Activated CD4-positive, alpha-beta T cell treated with anti-CD3 and anti-CD28 coated beads, Interleukin-2, amount 50 U/mL, for 48 hours (primary cell): ENCODE results near the gene EIF4G3.
"Not testable (repeated sequence)": the region's sequence is repeated elsewhere in the genome, so short reads cannot be mapped to it uniquely, and the experiment has no call there.

Source experiments
- DNase-seq, 2 experiments: peaks; one replicate each; pipeline ENCODE4 v3.0.0-alpha.2; 2020

EIF4G3 gene

DNA sequence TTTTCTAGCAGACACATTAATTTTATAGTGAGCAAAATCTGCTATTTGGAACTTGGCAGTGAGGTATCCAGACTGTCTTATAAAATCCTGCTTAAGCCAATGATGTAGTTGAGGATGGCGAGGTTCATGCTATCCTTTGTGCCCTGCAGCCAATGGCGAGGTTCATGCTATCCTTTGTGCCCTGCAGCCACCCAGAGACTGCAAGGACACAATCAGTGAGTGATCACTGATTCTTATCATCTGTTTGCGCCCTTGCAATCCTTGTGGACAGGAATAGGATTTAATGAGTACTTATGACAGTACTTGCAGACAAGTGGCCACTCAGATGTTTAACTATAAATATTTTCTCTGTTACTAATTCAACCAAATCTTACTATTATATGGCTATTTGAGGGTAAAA is 112.6 kb downstream of the EIF4G3 start:
- DNase-seq: no peak

DNA sequence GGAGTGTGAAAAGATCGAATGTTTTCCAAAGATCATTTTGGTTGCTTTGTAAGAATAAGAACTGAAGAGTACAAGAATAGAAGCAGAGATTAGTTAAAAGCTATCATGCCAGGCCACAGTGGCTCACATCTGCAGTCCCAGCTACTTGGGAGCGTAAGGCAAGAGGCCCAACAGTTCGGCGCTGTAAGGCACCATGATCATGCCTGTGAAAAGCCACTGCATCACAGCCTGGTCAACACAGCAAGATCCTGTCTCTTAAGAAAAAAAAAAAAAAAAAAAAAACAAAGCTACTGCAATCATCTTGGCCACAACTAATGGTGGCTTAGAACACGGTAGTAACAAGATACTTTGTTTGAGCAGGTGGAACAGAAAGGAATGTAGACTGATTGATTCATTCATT is 116.2 kb downstream of the EIF4G3 start:
- DNase-seq: no peak

DNA sequence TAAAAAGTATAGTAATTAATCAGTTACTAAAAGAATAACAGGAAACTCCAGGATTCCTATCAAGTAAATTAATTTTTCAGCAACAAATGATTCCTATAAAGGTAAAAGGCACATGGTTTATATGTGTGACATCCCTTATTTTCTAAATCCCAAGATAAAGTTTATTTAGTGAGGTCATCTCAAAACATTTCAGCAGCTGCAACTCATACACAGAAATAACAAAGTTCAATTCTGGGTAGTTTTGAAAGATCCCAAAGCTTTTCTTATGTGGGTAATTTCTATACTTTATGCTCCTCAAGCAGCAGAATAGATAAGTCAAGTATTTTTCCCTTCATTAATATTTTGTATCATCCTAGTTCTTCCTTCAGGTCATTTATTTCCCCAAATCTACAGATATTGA is 117.7 kb downstream of the EIF4G3 start:
- no peak for DNase-seq

DNA sequence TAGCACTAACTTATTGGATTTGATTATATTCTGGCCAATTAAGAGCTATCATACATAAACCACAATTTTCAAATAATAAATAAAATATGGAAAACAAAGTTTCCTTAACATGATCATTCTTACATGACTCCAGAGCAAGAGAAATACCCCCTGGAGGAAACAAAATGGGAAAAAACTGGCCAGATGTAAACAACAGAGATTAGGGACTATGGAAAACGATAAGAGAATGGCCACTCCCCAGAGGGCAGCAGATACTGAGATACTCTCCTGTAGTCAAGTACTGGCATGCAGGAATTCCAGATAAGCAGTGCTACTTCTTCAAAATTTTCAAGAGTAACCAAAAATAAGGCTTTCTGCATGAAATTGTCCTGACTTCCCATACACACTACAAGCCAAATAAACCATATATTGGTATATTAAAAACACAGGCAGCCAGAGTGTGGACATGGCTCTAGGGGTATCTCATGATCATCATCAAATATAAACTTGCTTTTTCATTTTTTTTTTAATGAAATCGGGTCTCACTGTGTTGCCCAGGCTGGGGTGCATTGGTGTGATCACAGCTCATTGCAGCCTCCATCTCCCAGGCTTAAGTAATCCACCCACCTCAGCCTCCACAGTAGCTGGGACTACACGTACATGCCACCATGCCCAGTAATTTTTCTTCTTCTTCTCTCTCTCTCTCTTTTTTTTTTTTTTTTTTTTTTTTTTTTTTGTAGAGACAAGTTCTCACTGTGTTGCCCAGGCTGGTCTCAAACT is 118.5 kb downstream of the EIF4G3 start:
- no peak for DNase-seq

DNA sequence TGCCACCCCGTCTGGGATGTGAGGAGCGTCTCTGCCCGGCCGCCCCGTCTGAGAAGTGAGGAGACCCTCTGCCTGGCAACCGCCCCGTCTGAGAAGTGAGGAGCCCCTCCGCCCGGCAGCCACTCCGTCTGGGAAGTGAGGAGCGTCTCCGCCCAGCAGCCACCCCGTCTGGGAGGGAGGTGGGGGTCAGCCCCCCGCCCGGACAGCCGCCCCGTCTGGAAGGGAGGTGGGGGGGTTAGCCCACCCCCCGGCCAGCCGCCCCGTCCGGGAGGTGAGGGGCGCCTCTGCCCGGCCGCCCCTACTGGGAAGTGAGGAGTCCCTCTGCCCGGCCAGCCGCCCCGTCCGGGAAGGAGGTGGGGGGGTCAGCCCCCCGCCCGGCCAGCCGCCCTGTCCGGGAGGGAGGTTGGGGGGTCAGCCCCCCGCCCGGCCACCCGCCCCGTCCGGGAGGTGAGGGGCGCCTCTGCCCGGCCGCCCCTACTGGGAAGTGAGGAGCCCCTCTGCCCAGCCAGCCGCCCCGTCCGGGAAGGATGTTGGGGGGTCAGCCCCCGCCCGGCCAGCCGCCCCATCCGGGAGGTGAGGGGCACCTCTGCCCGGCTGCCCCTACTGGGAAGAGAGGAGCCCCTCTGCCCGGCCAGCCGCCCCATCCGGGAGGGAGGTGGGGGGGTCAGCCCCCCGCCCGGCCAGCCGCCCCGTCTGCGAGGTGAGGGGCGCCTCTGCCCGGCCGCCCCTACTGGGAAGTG is 123.3 kb downstream of the EIF4G3 start:
- not testable (repeated sequence) for DNase-seq

DNA sequence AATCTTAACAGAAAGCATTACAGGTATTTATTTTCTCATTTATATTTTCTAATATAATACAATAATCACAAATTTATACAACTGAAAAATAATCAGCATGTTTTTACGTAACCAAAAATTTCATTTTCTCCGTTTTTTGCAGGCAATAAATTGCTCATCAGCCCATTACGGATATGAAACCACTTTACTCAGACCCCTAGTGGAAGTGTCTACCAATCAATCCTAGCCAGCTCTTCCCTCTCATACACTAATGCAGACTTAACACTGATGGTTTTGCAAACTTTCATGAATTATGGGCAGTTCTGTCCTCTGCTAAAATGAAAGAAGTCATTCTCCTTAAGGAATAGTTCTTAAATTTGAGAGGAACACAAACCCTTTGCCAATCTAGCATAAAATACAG is 124.7 kb downstream of the EIF4G3 start:
- no peak for DNase-seq

DNA sequence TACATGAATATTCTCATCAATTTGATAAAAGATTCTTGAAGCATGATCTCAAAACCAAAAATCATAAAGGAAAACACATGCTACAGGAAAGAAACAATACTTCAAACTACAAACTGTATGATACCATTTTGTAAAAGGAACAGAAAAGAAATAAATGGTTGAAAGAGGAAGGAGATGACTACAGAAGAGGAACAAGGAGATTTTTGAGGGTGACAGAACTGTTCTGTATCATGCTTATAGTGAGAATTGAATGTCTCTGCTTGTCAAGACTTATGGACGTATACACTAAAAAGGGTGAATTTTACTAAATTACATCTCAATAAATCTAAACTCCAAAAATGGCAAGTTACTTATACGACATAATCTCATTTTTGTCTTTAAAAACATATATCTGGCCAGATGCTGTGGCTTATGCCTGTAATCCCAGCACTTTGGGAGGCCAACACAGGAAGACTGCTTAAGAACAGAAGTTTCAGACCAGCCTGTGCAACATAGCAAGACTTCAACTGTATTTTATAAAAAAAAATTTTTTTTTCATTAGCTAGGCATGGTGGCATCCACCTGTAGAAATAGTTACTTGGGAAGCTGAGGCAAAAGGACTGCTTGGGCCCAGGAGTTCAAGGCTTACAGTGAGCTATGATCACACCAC is 125.4 kb downstream of the EIF4G3 start:
- no peak for DNase-seq

DNA sequence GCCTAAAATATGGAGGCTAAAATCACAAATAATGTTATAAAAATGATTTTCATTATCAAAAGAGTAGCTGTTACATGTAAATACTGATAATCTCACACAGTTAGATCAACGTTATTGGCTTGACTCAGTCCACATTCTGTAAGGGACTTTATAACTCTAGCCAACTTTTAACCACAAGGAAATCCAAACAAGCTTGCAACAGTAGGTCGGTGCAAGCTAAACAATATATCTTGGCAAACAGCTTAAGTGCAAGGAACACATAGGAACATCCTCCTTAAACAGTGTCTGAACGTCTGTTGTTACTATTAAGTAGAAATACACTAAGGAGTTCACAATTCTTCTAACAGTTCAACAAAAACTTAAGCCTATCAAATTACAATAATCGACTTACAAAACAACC is 126.7 kb downstream of the EIF4G3 start:
- no peak for DNase-seq

DNA sequence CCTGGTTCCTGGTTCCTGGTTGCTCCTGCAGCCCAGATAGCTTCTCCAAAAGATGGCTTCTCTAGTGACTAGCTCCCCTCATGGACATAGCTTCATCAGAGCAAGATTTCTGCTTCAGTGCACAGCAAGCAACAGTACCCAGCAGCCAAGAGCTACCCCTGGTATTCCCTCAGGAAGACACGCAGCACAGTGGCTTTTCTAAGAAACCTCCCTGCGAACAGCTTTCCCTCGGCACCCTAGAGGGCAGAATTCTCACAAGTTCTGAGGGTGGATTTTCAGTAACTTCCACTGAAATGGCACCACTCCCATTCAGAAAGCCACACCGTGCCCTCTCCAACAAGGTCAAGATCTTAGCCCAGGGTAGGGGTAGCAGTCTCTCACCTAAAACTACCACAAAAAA is 128.2 kb downstream of the EIF4G3 start:
- no peak for DNase-seq

DNA sequence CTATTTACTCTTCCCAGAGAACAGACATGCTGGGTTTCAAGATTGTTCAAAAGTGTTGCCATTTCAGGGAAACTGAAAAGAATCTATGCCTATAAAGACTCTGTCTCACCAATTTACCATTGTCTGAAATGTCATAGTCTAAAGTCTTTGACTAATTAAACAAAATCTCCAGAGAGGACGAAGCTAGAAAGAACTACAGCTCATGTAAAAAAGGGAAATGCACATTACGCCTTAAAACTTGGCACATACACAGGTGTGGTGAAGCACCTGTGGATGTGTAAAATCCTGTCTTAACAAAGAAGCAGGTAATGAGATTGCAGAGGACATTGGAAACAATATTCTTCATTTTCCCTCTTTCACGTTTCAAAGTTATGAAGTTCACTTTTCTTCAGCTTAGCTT is 130.6 kb downstream of the EIF4G3 start:
- no peak for DNase-seq

DNA sequence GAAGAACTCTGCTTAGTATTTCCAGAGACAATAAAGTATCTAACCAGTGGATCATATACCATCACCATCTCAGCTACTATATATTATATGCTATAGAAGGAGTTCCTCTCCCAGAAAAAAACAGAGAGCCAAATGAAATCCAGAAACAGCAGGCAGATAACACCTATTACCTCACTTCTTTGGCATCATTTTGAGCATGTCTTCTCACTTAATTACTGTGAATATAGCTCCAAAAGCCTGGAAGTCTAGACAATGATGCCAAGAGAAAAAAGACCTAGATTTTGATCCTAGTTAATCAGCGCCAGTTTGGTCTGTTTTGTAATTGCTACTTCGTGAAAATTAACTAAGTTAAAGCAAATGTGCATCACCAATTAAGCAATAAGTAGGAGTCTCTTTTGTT is 131.3 kb downstream of the EIF4G3 start:
- DNase-seq: no peak

DNA sequence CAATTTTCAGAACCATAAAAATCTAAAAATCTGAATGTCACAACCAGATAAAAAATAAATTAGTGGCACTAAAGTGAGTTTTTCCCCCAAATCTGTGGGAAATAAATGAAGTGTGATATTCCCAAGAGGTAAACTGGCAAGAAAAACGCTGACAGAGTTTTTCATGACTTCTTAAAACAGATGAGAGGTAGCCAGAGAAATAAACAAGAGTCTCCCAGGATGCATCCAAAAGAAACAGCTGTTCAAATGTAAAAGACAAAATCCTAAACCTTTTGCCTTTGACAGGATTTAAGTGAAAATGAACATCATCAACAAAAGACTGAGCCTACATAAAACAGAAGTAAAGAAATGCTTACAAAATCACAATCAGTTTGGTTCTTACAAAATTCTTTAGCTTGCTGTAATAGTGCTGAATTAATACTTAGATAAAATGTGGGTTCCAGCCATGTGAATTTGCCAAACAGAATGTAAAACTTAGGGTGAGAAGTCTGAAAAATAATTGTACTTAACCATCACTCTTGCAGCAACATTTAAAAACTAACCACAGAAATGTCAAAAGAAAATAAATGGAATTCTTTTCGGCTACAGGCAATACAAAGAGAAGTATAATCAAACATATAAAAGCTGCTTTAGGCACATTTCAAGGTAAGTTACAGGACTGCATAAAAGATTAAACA is 133.6 kb downstream of the EIF4G3 start:
- no peak for DNase-seq

DNA sequence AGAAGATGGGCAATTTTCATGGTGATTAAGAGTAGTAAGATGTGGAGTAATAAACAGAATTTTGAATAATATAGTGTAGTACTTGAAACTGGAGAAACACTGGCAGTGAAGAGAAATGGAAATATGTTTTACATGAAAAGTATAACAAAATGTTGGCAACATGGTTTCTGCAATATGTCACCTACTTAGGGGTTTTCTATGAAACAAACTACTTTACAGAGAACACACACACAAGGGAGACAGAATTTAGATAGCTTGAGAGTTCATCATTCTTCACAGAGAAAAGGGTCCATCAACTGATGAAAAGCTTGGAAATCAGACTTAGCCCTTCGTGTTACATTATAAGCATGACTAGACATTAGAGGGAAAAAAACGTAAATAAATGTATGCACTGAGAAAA is 135.2 kb downstream of the EIF4G3 start:
- no peak for DNase-seq

DNA sequence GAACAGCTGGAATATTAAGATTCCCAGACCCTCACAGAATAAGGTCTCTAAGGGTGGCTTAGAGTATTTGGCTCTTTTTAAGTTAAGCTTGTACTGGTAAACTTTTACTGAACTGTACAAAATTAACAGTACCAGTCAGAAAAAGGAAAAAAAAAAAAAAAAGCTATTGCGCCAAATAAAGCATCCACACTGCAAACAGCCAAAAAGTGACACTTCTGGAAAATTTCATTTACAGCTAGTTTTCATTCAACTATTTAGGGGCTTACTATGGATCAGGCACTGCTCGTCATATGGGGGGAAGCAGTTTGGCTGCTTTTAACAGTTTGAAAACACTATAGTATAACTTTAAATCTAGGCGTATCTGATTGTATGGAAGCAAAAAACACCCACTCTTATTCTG is 139.6 kb downstream of the EIF4G3 start:
- no peak for DNase-seq

DNA sequence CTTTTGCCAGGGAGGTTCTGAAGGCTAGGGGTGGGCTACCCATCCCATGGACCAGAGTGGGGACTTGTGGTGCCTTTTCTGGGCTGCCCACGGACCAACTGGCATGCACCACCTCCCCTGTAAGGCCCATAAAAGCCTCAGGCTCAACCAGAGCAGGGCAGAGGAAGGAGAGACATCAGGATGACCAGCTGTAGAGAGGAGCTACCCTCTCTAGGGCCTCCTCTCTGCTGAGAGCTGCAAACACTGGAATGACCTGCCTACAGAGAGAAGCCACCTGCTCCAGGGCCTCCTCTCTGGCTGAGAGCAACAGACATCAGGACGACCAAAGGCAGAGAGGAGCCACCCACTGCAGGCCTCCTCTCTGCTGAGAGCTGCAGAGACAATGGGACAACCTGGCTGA is 140.9 kb downstream of the EIF4G3 start:
- no peak for DNase-seq

DNA sequence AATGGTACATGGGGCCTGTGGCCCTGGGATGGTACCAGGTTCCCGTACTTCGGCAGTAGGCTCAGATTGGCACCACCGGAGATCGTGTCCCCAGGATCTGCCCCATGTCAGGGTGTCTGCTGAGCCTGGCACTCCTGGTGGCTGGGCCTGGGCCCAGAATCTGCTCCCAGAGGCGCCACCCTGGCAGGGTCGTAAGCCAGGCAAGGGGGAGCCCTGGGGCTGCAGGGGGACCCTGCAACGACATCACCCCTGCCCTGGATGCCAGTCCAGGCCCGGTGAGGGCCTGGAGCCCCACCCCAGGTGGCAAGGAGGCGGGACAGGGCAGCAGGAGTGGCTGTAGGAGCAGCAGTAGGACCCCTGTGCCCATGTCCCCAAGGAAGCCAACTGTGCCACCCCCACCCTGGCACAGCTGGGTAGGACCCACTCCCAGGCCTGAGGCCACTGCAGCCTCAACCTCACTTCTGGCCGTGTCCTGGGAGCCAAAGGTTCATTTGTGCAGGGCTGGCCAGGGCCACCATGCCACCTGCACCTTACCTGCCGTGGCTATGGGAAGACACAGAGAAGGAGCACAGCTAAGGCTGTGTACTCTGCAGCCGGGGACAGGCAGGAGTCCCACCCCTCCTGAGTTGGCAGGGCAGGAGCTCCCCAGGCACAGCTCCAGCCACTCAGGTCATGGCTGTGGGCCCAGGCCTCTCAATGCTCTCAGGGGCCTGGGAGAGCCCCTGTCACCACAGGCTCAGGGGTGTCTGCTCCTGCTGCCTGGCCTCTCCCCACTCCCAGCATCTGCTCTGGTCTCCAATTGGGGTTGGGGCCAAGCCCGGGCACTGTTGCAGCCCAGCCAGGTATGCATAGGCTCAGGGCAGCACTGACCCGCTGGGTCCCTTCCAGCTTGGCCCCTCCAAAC is 141.7 kb downstream of the EIF4G3 start:
- DNase-seq: no peak

DNA sequence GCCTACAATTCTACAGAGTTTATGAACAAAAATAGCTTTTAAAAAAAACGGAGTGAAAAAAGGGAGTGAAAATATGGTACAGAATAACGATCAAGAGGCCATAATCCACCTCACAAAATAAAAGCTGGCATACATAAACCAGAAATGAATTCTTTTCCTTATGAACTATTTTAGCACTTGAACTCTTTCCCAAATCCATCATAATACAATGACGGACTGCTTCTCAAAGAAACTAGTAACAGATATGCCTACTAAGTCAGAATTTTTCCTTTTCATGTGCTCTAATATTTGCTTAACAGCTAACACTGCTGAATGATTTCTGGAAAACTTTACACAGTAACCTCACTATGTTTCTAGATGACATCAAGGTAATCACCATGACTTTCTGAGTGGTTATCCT is 144.0 kb downstream of the EIF4G3 start:
- no peak for DNase-seq

DNA sequence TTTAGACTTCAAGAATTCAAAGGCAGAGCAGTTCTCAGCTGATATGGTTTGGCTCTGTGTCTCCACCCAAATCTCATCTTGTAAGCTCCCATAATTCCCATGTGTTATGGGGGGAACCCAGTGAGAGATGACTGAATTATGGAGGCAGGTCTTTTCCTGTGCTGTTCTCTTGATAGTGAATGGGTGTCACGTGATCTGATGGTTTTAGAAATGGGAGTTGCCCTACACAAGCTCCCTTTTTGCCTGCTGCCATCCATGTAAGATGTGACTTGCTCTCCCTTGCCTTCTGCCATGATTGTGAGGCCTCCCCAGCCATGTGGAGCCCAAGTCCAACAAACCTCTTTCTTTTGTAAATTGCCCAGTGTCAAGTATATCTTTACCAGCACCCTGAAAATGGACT is 146.5 kb downstream of the EIF4G3 start:
- DNase-seq: no peak

DNA sequence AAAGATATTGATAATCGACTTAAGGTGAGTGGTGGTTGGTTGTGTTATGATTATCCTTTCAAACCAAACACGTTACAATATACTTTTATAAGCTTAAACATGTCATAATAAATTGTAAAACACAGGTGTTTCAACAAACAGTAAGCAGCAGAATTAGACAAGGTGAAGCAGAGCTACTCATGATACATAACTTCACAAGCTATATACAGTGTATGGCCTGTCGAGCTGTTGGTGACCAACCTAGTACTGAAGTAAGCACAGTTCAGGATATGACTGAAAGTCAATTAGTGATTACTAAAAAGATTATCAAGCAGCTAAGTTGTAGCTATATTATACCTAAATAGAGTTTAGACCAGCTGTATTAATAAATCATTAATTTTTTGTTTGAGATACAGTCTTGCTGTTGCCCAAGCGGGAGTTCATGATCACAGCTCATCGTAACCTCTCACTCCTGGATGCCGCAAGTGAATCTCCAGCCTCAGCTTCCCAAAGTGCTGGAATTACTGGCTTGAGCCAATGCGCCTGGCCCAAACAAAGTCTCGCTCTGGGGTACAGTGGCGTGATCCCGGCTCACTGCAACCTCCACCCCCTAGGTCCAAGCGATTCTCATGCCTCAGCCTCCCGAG is 148.1 kb downstream of the EIF4G3 start:
- DNase-seq: no peak

DNA sequence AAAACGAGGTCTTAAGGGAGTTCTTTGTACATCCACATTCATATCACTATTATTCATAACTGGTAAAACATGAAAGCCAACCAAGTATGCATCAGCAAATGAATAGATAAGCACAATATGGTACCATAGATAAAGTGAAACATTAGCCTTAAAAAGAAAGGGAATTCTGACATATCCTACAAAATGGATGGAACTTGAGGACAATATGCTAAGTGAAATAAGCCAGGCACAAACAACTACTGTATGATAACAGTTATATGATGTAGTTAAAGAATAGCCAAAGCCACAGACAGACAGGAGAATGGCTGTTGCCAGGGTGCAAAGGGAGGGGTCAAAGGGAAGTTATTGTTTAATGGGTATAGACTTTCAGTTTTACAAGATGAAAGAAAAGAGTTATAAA is 148.9 kb downstream of the EIF4G3 start:
- DNase-seq: no peak

DNA sequence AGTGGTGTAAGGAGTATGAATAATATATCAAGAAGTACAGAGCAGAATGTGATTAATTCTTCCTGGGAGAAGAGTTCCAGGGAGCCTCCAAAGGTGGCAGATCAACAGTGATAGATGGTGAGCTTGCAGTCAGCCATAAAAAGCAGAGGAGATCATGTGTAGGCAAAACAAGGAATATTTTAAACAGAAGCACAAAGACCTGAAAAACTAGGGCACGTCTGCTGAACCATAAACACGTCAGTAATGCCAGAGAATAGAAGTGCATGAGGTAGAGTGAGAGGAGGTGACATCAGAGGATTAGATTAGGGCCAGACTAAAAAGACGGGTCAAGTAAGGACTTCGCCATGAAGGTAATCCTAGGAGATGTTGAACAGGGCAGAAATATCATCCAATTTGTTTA is 151.8 kb downstream of the EIF4G3 start:
- no peak for DNase-seq
